HCT116 (cell line): Measurements from ENCODE around the gene TTC29. TPM values are rescaled to one million over a fixed set of nuclear protein-coding genes. Genes with fewer than 3 reads are reported as not detected.

Source experiments
- ATAC-seq: fragments of 200-7000 bp; cut with Tn5 transposase; 2 replicates; pipeline ENCODE4 v1.9.1; 2020; ENCODE audit warnings: mild to moderate bottlenecking, moderate library complexity
- BruUV-seq: library from RNA; stranded (reverse); fragments of 400-500 nt; replicated peaks from 2 replicates; lab custom pipeline; 2021; lab: Mats Ljungman, UMichigan
- CTCF ChIA-PET: fragments of 300-600 bp; sonication (Branson Sonifier 250); formaldehyde crosslinking; loops from one replicate; lab custom pipeline; 2021; ENCODE audit warnings: antibody characterized with exemption; lab: Charles Lee
- POLR2A ChIA-PET: fragments of 300-600, 350-600 bp; sonication (Branson Sonifier 250); formaldehyde crosslinking; loops from one replicate; lab custom pipeline; 2021; ENCODE audit warnings: antibody characterized with exemption; lab: Charles Lee
- RAD21 ChIA-PET, 2 experiments: fragments of 300-600 bp; sonication (Branson Sonifier 250); formaldehyde crosslinking; loops; one replicate each; lab custom pipeline; 2023; ENCODE audit warnings: low total read pairs in 2 of 2; ENCODE audit not compliant: uncharacterized antibody in 2 of 2, unreplicated experiment in 2 of 2, low non-redundant PET in 1 of 2; lab: Charles Lee
- DNase-seq: peaks from one replicate; pipeline ENCODE4 v3.0.0-alpha.2; 2010; ENCODE audit warnings: low read depth, low spot score
- H2AFZ ChIP-seq: fragments of 200-600 bp; shearing (Covaris generic), sonication (generic); 2 replicates; pipeline ENCODE4 v1.6.1; 2017; ENCODE audit warnings: low read depth, mixed run types, mixed read lengths, antibody characterized with exemption, low read length; ENCODE audit not compliant: poor library complexity, severe bottlenecking
- H3K27ac ChIP-seq: 2 replicates; pipeline ENCODE4 v1.5.1; 2012; ENCODE audit warnings: low read depth, low read length
- H3K27me3 ChIP-seq: fragments of 200-600 bp; sonication (generic); 2 replicates; pipeline ENCODE4 v1.6.1; 2016; ENCODE audit warnings: mixed run types, low read length, mixed read lengths; ENCODE audit not compliant: insufficient read depth
- H3K36me3 ChIP-seq, 2 experiments: fragments of 200-500 bp in 1 of 2; fragments of 200-600 bp in 1 of 2; sonication (Bioruptor generic) in 1 of 2; sonication (generic) in 1 of 2; 2 replicates each; pipeline versions ENCODE4 v1.5.1 to v1.6.1; 2014 to 2016; ENCODE audit warnings: low read length in 2 of 2, inconsistent platforms in 1 of 2, mixed read lengths in 1 of 2, mixed run types in 1 of 2; ENCODE audit not compliant: insufficient read depth in 2 of 2, control insufficient read depth in 1 of 2
- H3K4me1 ChIP-seq, 2 experiments: fragments of 200-600 bp in 1 of 2; sonication (generic) in 1 of 2; 2 replicates each; pipeline versions ENCODE4 v1.5.1 to v1.6.1; 2012 to 2017; ENCODE audit warnings: low read length in 2 of 2, inconsistent platforms in 1 of 2, mild to moderate bottlenecking in 1 of 2, mixed read lengths in 1 of 2, mixed run types in 1 of 2, moderate library complexity in 1 of 2; ENCODE audit not compliant: insufficient read depth in 2 of 2, control insufficient read depth in 1 of 2
- H3K4me2 ChIP-seq: fragments of 200-600 bp; sonication (generic); 2 replicates; pipeline ENCODE4 v1.6.1; 2017; ENCODE audit warnings: mixed run types, low read length, mixed read lengths
- H3K4me3 ChIP-seq, 2 experiments: fragments of 200-600 bp in 1 of 2; sonication (generic) in 1 of 2; replicated peaks in 1 of 2; 2 replicates each; pipeline ENCODE4 v1.5.1; 2011 to 2016; ENCODE audit warnings: low read length in 2 of 2, control low read depth in 1 of 2, low read depth in 1 of 2, mild to moderate bottlenecking in 1 of 2, mixed read lengths in 1 of 2, mixed run types in 1 of 2
- H3K79me2 ChIP-seq: fragments of 200-600 bp; sonication (generic); 2 replicates; pipeline ENCODE4 v1.6.1; 2017; ENCODE audit warnings: mild to moderate bottlenecking, mixed run types, low read length, moderate library complexity, mixed read lengths; ENCODE audit not compliant: insufficient read depth
- H3K9ac ChIP-seq: fragments of 200-600 bp; sonication (generic); 2 replicates; pipeline ENCODE4 v1.6.1; 2016; ENCODE audit warnings: low read length, mixed read lengths
- H3K9me2 ChIP-seq: fragments of 200-600 bp; sonication (generic), shearing (Covaris generic); 2 replicates; pipeline ENCODE4 v1.6.1; 2017; ENCODE audit warnings: mixed run types, mild to moderate bottlenecking, moderate library complexity; ENCODE audit not compliant: insufficient read depth
- H3K9me3 ChIP-seq, 2 experiments: fragments of 200-500 bp in 1 of 2; fragments of 200-600 bp in 1 of 2; sonication (Bioruptor generic) in 1 of 2; sonication (generic) in 1 of 2; 2 replicates each; pipeline ENCODE4 v1.6.1; 2014 to 2017; ENCODE audit warnings: low read length in 2 of 2, mixed read lengths in 2 of 2, inconsistent platforms in 1 of 2, low read depth in 1 of 2, mild to moderate bottlenecking in 1 of 2, mixed run types in 1 of 2, moderate library complexity in 1 of 2; ENCODE audit not compliant: control insufficient read depth in 1 of 2, insufficient read depth in 1 of 2
- H4K20me1 ChIP-seq: fragments of 200-600 bp; sonication (generic), shearing (Covaris generic); 2 replicates; pipeline ENCODE4 v1.6.1; 2017; ENCODE audit warnings: mixed run types, mild to moderate bottlenecking, moderate library complexity; ENCODE audit not compliant: insufficient read depth
- MAX ChIP-seq: IDR thresholded peaks from 2 replicates; pipeline ENCODE4 v1.6.1; 2012
- REST ChIP-seq: IDR thresholded peaks from 2 replicates; pipeline ENCODE4 v1.6.1; 2012; ENCODE audit warnings: low read depth
- YY1 ChIP-seq: IDR thresholded peaks from 2 replicates; pipeline ENCODE4 v1.6.1; 2011; ENCODE audit warnings: low read length, low read depth, moderate library complexity, mild to moderate bottlenecking; ENCODE audit not compliant: insufficient replicate concordance; ENCODE audit errors: extremely low read depth
- ZNF274 ChIP-seq: fragments of 200-500 bp; sonication (Bioruptor generic); IDR thresholded peaks from 2 replicates; pipeline ENCODE4 v1.6.1; 2014; ENCODE audit warnings: mild to moderate bottlenecking, low read depth, low read length, inconsistent platforms
- intact Hi-C: fragments of 100-400 bp; cut with micrococcal nuclease; formaldehyde crosslinking; loops from 2 replicates; pipeline ENCODE4 v1.10.0; 2022
- total RNA-seq: library from RNA; stranded (reverse); gene quantifications from one replicate; pipeline ENCODE4 v1.2.1, GENCODE V29; 2021; ENCODE audit not compliant: unreplicated experiment

The TTC29 gene
- total RNA-seq, 1 experiment from 2014 or later, result not detected

- TF ChIP-seq REST, result no peak
Observed at GRCh38 chr4:146952896-146953295, 7.2 kb upstream of the TTC29 start (continued).

- Histone ChIP-seq H3K36me3 (no peaks in the 10 kb centered on the region), H3K9me2 (no peaks in the 10 kb centered on the region)
- intact Hi-C loops, result no loop called here
- TF ChIP-seq MAX (no peak), ZNF274 (no peak), YY1 (no peak)
- TF ChIP-seq, all 23 proteins: peak for 0
- Histone ChIP-seq H3K79me2 (no peaks in the 10 kb centered on the region), H3K9ac (no peak overlapping the region), H3K27ac (no peak overlapping the region), H4K20me1 (no peaks in the 10 kb centered on the region), H3K4me2 (no peak overlapping the region), H3K9me3 (no peaks in the 10 kb centered on the region), H3K4me1 (peaks cover 0 to 8% of the 10 kb centered on the region in 2 experiments; a peak in 1 of 4 replicates), H3K4me3 (no peak overlapping the region), H2AFZ (no peak overlapping the region), H3K27me3 (peaks cover 61% of the 10 kb centered on the region)
- CTCF ChIA-PET, result no interaction called here
- no TSS peak for BruUV-seq
- DNase-seq, result no peak
- no peak for ATAC-seq
- RAD21 ChIA-PET, result no interaction called here
- POLR2A ChIA-PET, result no interaction called here
Observed at GRCh38 chr4:146949559-146949958, 3.9 kb upstream of the TTC29 start.
